Central memory CD8-positive, alpha-beta T cell (primary cell): ENCODE measurements around the gene CST9L.

ENCODE experiments used
- ATAC-seq: fragments of 150-1000 bp; cut with Tn5 transposase; replicated peaks from 2 replicates; pipeline ENCODE4 v1.10.0; 2022; ENCODE audit warnings: mild to moderate bottlenecking, moderate FRiP score, moderate number of reproducible peaks; ENCODE audit not compliant: poor library complexity, severe bottlenecking; ENCODE audit errors: extremely low read depth
- DNase-seq, 2 donors: peaks; one replicate each; pipeline ENCODE4 v3.0.0; 2021; ENCODE audit warnings: low spot score in 2 of 2
- H3K27ac Mint-ChIP-seq: one replicate; pipeline ENCODE4 v1.8.0; 2022; ENCODE audit warnings: low read depth, mild to moderate bottlenecking, moderate library complexity, mixed read lengths
- H3K27me3 Mint-ChIP-seq: one replicate; pipeline ENCODE4 v1.8.0; 2022; ENCODE audit warnings: mixed read lengths
- H3K36me3 Mint-ChIP-seq: one replicate; pipeline ENCODE4 v1.8.0; 2022; ENCODE audit warnings: mild to moderate bottlenecking, moderate library complexity, mixed read lengths; ENCODE audit not compliant: insufficient read depth
- H3K4me1 Mint-ChIP-seq: one replicate; pipeline ENCODE4 v1.8.0; 2022; ENCODE audit warnings: mixed read lengths
- H3K4me3 Mint-ChIP-seq: one replicate; pipeline ENCODE4 v1.8.0; 2022; ENCODE audit warnings: mild to moderate bottlenecking, moderate library complexity, mixed read lengths
- H3K9me3 Mint-ChIP-seq: one replicate; pipeline ENCODE4 v1.8.0; 2022; ENCODE audit warnings: mixed read lengths

CST9L gene

GRCh38 chr20:23533161-23533560, 35.1 kb downstream of the CST9L start:
- Mint-ChIP-seq H3K4me1 (peaks cover 23% of the 10 kb centered on the region), H3K27ac (no peak overlapping the region), H3K27me3 (no peaks in the 10 kb centered on the region), H3K36me3 (peaks cover 2% of the 10 kb centered on the region), H3K9me3 (peaks cover 6% of the 10 kb centered on the region), H3K4me3 (no peak overlapping the region)
- DNase-seq (no peak), ATAC-seq (no peak)

- peaks cover 6% of the 10 kb centered on the region for H3K9me3 Mint-ChIP-seq
- no peaks in the 10 kb centered on the region for H3K27me3 Mint-ChIP-seq
- ATAC-seq (no peak), DNase-seq (no peak)
- H3K4me3 Mint-ChIP-seq: no peak overlapping the region
- no peak overlapping the region for H3K27ac Mint-ChIP-seq
- peaks cover 23% of the 10 kb centered on the region for H3K4me1 Mint-ChIP-seq
- peaks cover 2% of the 10 kb centered on the region for H3K36me3 Mint-ChIP-seq
Measured at GRCh38 chr20:23532533-23532932, 35.8 kb downstream of the CST9L start.

- peak overlapping the region; percentile 11 for H3K27ac Mint-ChIP-seq
- H3K36me3 Mint-ChIP-seq: no peaks in the 10 kb centered on the region
- no peaks in the 10 kb centered on the region for H3K27me3 Mint-ChIP-seq
- ATAC-seq (peak; percentile 40), DNase-seq (no peak)
- H3K9me3 Mint-ChIP-seq: peaks cover 10% of the 10 kb centered on the region
- H3K4me1 Mint-ChIP-seq: peaks cover 28% of the 10 kb centered on the region
- H3K4me3 Mint-ChIP-seq: no peak overlapping the region
Measured at GRCh38 chr20:23530937-23531567, 37.2 kb downstream of the CST9L start.

- H3K4me3 Mint-ChIP-seq: no peak overlapping the region
- H3K27ac Mint-ChIP-seq: no peak overlapping the region
- ATAC-seq: no peak
Measured at GRCh38 chr20:23528867-23529431, 39.3 kb downstream of the CST9L start.

GRCh38 chr20:23526850-23527249, 41.4 kb downstream of the CST9L start:
- H3K27ac Mint-ChIP-seq: no peak overlapping the region
- H3K36me3 Mint-ChIP-seq: no peaks in the 10 kb centered on the region
- no peak for ATAC-seq
- no peak for DNase-seq
- H3K27me3 Mint-ChIP-seq: no peaks in the 10 kb centered on the region
- H3K4me1 Mint-ChIP-seq: peaks cover 20% of the 10 kb centered on the region
- peaks cover 10% of the 10 kb centered on the region for H3K9me3 Mint-ChIP-seq
- H3K4me3 Mint-ChIP-seq: no peak overlapping the region

More at GRCh38 chr20:23528867-23529431, 39.3 kb downstream of the CST9L start:
- DNase-seq: no peak
- H3K9me3 Mint-ChIP-seq: peaks cover 10% of the 10 kb centered on the region
- no peaks in the 10 kb centered on the region for H3K27me3 Mint-ChIP-seq
- no peaks in the 10 kb centered on the region for H3K36me3 Mint-ChIP-seq
- H3K4me1 Mint-ChIP-seq: peaks cover 28% of the 10 kb centered on the region

- ATAC-seq (no peak), DNase-seq (no peak)
- H3K4me1 Mint-ChIP-seq: peaks cover 5% of the 10 kb centered on the region
- H3K36me3 Mint-ChIP-seq: no peaks in the 10 kb centered on the region
- H3K27ac Mint-ChIP-seq: no peak overlapping the region
- no peaks in the 10 kb centered on the region for H3K27me3 Mint-ChIP-seq
- peaks cover 9% of the 10 kb centered on the region for H3K9me3 Mint-ChIP-seq
- no peak overlapping the region for H3K4me3 Mint-ChIP-seq
Measured at GRCh38 chr20:23524146-23524545, 44.1 kb downstream of the CST9L start.

- no peak for ATAC-seq
- H3K9me3 Mint-ChIP-seq: no peaks in the 10 kb centered on the region
- no peaks in the 10 kb centered on the region for H3K27me3 Mint-ChIP-seq
- H3K36me3 Mint-ChIP-seq: no peaks in the 10 kb centered on the region
- H3K27ac Mint-ChIP-seq: no peak overlapping the region
- no peak for DNase-seq
- H3K4me1 Mint-ChIP-seq: no peaks in the 10 kb centered on the region
- no peak overlapping the region for H3K4me3 Mint-ChIP-seq
Measured at GRCh38 chr20:23520185-23520584, 48.1 kb downstream of the CST9L start.

- Mint-ChIP-seq H3K4me3 (no peak overlapping the region), H3K27ac (no peak overlapping the region), H3K36me3 (no peaks in the 10 kb centered on the region), H3K27me3 (no peaks in the 10 kb centered on the region), H3K9me3 (no peaks in the 10 kb centered on the region), H3K4me1 (no peaks in the 10 kb centered on the region)
- DNase-seq: no peak
- no peak for ATAC-seq
Measured at GRCh38 chr20:23519556-23519955, 48.7 kb downstream of the CST9L start.

GRCh38 chr20:23517719-23518118, 50.6 kb downstream of the CST9L start:
- no peaks in the 10 kb centered on the region for H3K27me3 Mint-ChIP-seq
- no peak for ATAC-seq
- no peaks in the 10 kb centered on the region for H3K9me3 Mint-ChIP-seq
- H3K4me1 Mint-ChIP-seq: no peaks in the 10 kb centered on the region
- no peak for DNase-seq
- H3K4me3 Mint-ChIP-seq: no peak overlapping the region
- no peak overlapping the region for H3K27ac Mint-ChIP-seq
- H3K36me3 Mint-ChIP-seq: no peaks in the 10 kb centered on the region

- no peak for ATAC-seq
- DNase-seq: no peak
- Mint-ChIP-seq H3K27me3 (no peaks in the 10 kb centered on the region), H3K9me3 (no peaks in the 10 kb centered on the region), H3K36me3 (no peaks in the 10 kb centered on the region), H3K27ac (no peak overlapping the region), H3K4me1 (no peaks in the 10 kb centered on the region), H3K4me3 (no peak overlapping the region)
Measured at GRCh38 chr20:23515250-23515939, 52.9 kb downstream of the CST9L start.

- ATAC-seq (no peak), DNase-seq (no peak)
- H3K4me3 Mint-ChIP-seq: no peak overlapping the region
- no peaks in the 10 kb centered on the region for H3K27me3 Mint-ChIP-seq
- no peaks in the 10 kb centered on the region for H3K9me3 Mint-ChIP-seq
- no peaks in the 10 kb centered on the region for H3K4me1 Mint-ChIP-seq
- H3K27ac Mint-ChIP-seq: no peak overlapping the region
- no peaks in the 10 kb centered on the region for H3K36me3 Mint-ChIP-seq
Measured at GRCh38 chr20:23514848-23515247, 53.4 kb downstream of the CST9L start.
